Epithelial cell of proximal tubule (primary cell): ENCODE results near the gene MCOLN3. TPM values are rescaled to one million over a fixed set of nuclear protein-coding genes. Genes with fewer than 3 reads are reported as not detected.
A peak's percentile ranks its signal among the peaks of the same experiment; 100 is the strongest.

Source experiments
- DNase-seq: peaks from one replicate; pipeline ENCODE4 v3.0.0-alpha.2; 2011; ENCODE audit warnings: low read depth
- H3K4me3 ChIP-seq: 2 replicates; pipeline ENCODE4 v1.5.1; 2011; ENCODE audit warnings: low read depth, mild to moderate bottlenecking, low read length
- CTCF ChIP-seq: conservative IDR thresholded peaks from 2 replicates; pipeline ENCODE4 v1.5.1; 2012; ENCODE audit warnings: low read depth, mild to moderate bottlenecking, low read length
- total RNA-seq: library from RNA; depleted of rRNA; stranded (reverse); fragments of >200 nt; gene quantifications from 2 replicates; pipeline ENCODE4 v1.2.3, GENCODE V29; 2015

MCOLN3 gene
- total RNA-seq, 1 donor from 2014 or later: 3.7 TPM

GRCh38 chr1:85087659-85088407 lies 39.5 kb upstream of the MCOLN3 start:
- no peak for DNase-seq
- no peak for TF ChIP-seq CTCF
- no peak overlapping the region for H3K4me3 ChIP-seq

GRCh38 chr1:85085417-85085816 lies 37.1 kb upstream of the MCOLN3 start:
- no peak overlapping the region for H3K4me3 ChIP-seq
- TF ChIP-seq CTCF: no peak
- DNase-seq: no peak

GRCh38 chr1:85078903-85079302 lies 30.6 kb upstream of the MCOLN3 start:
- DNase-seq: no peak
- TF ChIP-seq CTCF: peak; percentile 40
- no peak overlapping the region for H3K4me3 ChIP-seq

- no peak for DNase-seq
Measured at GRCh38 chr1:85074365-85074964, 26.2 kb upstream of the MCOLN3 start.

GRCh38 chr1:85070972-85071492 lies 22.7 kb upstream of the MCOLN3 start:
- no peak overlapping the region for H3K4me3 ChIP-seq
- no peak for TF ChIP-seq CTCF

More at GRCh38 chr1:85074365-85074964, 26.2 kb upstream of the MCOLN3 start:
- TF ChIP-seq CTCF: no peak
- no peak overlapping the region for H3K4me3 ChIP-seq

GRCh38 chr1:85068846-85069245 lies 20.5 kb upstream of the MCOLN3 start:
- no peak for DNase-seq
- TF ChIP-seq CTCF: no peak
- no peak overlapping the region for H3K4me3 ChIP-seq

More at GRCh38 chr1:85070972-85071492, 22.7 kb upstream of the MCOLN3 start:
- DNase-seq: no peak
